ENCODE data around the gene DIP2A. TPM values are rescaled to one million over a fixed set of nuclear protein-coding genes. Genes with fewer than 3 reads are reported as not detected.

Gene DIP2A
- total and polyA plus RNA-seq, 7 donors: 9.0 to 49.3 (median 25.0) TPM

GRCh38 chr21:46555678-46556077 lies 97.0 kb downstream of the DIP2A start:
- H3K36me3 ChIP-seq: peaks cover 8 to 93% (median 60%) of the 10 kb centered on the region in 4 donors
- H3K27me3 ChIP-seq: no peaks in the 10 kb centered on the region
- DNase-seq: no peak
- no peak for TF ChIP-seq POLR2A (IDR thresholded peaks at IDR 0.05)
- TF ChIP-seq EP300 (IDR thresholded peaks at IDR 0.05): no peak
- TF ChIP-seq POLR2AphosphoS5 (IDR thresholded peaks at IDR 0.05): no peak
- no peak for TF ChIP-seq CTCF (IDR thresholded peaks at IDR 0.05)
- H3K4me1 ChIP-seq: no peaks in the 10 kb centered on the region
- no peaks in the 10 kb centered on the region for H3K9me3 ChIP-seq
- no peak overlapping the region for H3K4me3 ChIP-seq
- H3K27ac ChIP-seq: no peak overlapping the region
- 97% methylated on average over 16 of the region's 16 CpGs for WGBS, 2 donors
- intact Hi-C loops (cut with DNase I): no loop called here

- Histone ChIP-seq H3K4me1 (no peaks in the 10 kb centered on the region), H3K4me3 (no peak overlapping the region), H3K36me3 (peaks cover 8 to 93% (median 60%) of the 10 kb centered on the region in 4 donors), H3K27ac (no peak overlapping the region), H3K9me3 (no peaks in the 10 kb centered on the region), H3K27me3 (no peaks in the 10 kb centered on the region)
- no peak for TF ChIP-seq EP300 (IDR thresholded peaks at IDR 0.05)
- no peak for TF ChIP-seq CTCF (IDR thresholded peaks at IDR 0.05)
- TF ChIP-seq POLR2A (IDR thresholded peaks at IDR 0.05): no peak
- TF ChIP-seq POLR2AphosphoS5 (IDR thresholded peaks at IDR 0.05): no peak
- 95 to 97% methylated on average over 13 of the region's 13 CpGs for WGBS, 2 donors
- intact Hi-C loops (cut with DNase I): no loop called here
- no peak for DNase-seq
Observed at GRCh38 chr21:46556802-46557201, 98.1 kb downstream of the DIP2A start.

- no peaks in the 10 kb centered on the region for H3K27me3 ChIP-seq
- H3K4me3 ChIP-seq: no peak overlapping the region
- DNase-seq: peak; percentile 47
- TF ChIP-seq CTCF (IDR thresholded peaks at IDR 0.05): no peak
- no peak for TF ChIP-seq POLR2A (IDR thresholded peaks at IDR 0.05)
- TF ChIP-seq EP300 (IDR thresholded peaks at IDR 0.05): no peak
- no peak for TF ChIP-seq POLR2AphosphoS5 (IDR thresholded peaks at IDR 0.05)
- H3K27ac ChIP-seq: no peak overlapping the region
- 93% methylated on average over 14 of the region's 14 CpGs for WGBS, 2 donors
- no peaks in the 10 kb centered on the region for H3K9me3 ChIP-seq
- peaks cover 8 to 93% (median 60%) of the 10 kb centered on the region in 4 donors for H3K36me3 ChIP-seq
- intact Hi-C loops (cut with DNase I): no loop called here
- no peaks in the 10 kb centered on the region for H3K4me1 ChIP-seq
Observed at GRCh38 chr21:46557469-46557868, 98.8 kb downstream of the DIP2A start.

- WGBS, 2 donors: 95 to 96% methylated on average over 26 of the region's 26 CpGs
- peaks cover 8 to 98% (median 59%) of the 10 kb centered on the region in 4 donors for H3K36me3 ChIP-seq
- no peak overlapping the region for H3K27ac ChIP-seq
- H3K4me3 ChIP-seq: no peak overlapping the region
- no peaks in the 10 kb centered on the region for H3K27me3 ChIP-seq
- DNase-seq: no peak
- intact Hi-C loops (cut with DNase I): no loop called here
- H3K4me1 ChIP-seq: no peaks in the 10 kb centered on the region
- no peaks in the 10 kb centered on the region for H3K9me3 ChIP-seq
- TF ChIP-seq EP300 (IDR thresholded peaks at IDR 0.05) (no peak), POLR2AphosphoS5 (IDR thresholded peaks at IDR 0.05) (no peak), CTCF (IDR thresholded peaks at IDR 0.05) (no peak), POLR2A (IDR thresholded peaks at IDR 0.05) (no peak)
Observed at GRCh38 chr21:46557919-46558392, 99.3 kb downstream of the DIP2A start.
